Gastrocnemius medialis (tissue), 4 donors: ENCODE results near the gene CHST3.
"Not testable (repeated sequence)": the region's sequence is repeated elsewhere in the genome, so short reads cannot be mapped to it uniquely, and the experiment has no call there.

Experiments
- POLR2A ChIP-seq, 2 donors: fragments of 450-650 bp; IDR thresholded peaks; one replicate each; pipeline ENCODE4 v1.6.1; 2017; ENCODE audit warnings: antibody characterized with exemption in 2 of 2, mild to moderate bottlenecking in 2 of 2, moderate library complexity in 2 of 2
- TF ChIP-seq, protein P1 (sequence below), 5 experiments: fragments of 450-650 bp in 3 of 5; fragments of 200-600 bp in 2 of 5; sonication (generic) in 2 of 5; IDR thresholded peaks in 4 of 5; conservative IDR thresholded peaks in 1 of 5; 1 replicate in 4 of 5; 2 replicates in 1 of 5; pipeline ENCODE4 v1.5.1; 2016 to 2019; ENCODE audit warnings: antibody characterized with exemption in 5 of 5, mild to moderate bottlenecking in 3 of 5, moderate library complexity in 3 of 5

DNA sequence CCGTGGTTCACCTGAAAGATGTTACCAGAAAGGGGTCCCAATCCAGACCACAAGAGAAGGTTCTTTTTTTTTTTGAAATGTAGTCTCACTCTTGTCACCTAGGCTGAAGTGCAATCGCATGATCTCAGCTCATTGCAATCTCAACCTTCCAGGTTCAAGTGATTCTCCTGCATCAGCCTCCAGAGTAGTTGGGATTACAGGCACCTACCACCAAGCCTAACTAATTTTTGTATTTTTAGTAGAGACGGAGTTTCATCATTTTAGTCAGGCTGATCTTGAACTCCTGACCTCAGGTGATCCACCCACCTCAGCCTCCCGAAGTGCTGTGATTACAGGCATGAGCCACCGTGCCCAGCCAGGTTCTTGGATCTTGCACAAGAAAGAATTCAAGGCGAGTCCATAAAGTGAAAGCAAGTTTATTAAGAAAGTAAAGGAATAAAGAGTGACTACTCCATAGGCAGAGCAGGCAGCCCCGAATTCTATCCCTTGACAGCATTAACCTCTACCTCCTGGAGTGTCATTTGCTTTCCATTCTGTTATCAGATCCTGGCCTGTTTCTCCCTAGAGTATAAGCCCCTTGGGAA, 44.1 kb upstream of the CHST3 start:
- TF ChIP-seq, protein P1, sequence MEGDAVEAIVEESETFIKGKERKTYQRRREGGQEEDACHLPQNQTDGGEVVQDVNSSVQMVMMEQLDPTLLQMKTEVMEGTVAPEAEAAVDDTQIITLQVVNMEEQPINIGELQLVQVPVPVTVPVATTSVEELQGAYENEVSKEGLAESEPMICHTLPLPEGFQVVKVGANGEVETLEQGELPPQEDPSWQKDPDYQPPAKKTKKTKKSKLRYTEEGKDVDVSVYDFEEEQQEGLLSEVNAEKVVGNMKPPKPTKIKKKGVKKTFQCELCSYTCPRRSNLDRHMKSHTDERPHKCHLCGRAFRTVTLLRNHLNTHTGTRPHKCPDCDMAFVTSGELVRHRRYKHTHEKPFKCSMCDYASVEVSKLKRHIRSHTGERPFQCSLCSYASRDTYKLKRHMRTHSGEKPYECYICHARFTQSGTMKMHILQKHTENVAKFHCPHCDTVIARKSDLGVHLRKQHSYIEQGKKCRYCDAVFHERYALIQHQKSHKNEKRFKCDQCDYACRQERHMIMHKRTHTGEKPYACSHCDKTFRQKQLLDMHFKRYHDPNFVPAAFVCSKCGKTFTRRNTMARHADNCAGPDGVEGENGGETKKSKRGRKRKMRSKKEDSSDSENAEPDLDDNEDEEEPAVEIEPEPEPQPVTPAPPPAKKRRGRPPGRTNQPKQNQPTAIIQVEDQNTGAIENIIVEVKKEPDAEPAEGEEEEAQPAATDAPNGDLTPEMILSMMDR (IDR thresholded peaks at IDR 0.05 in 4 of 5, conservative IDR thresholded peaks at IDR 0.05 in 1 of 5), result not testable (repeated sequence)
- TF ChIP-seq POLR2A (IDR thresholded peaks at IDR 0.05), result not testable (repeated sequence)
